Pulmonary artery endothelial cell (primary cell): ENCODE data around the gene UMPS. TPM values are rescaled to one million over a fixed set of nuclear protein-coding genes. Genes with fewer than 3 reads are reported as not detected.
"Not testable (repeated sequence)": the region's sequence is repeated elsewhere in the genome, so short reads cannot be mapped to it uniquely, and the experiment has no call there.

Experiments
- DNase-seq: peaks from one replicate; pipeline ENCODE4 v3.0.0-alpha.2; 2011; ENCODE audit warnings: low read depth, low spot score
- total RNA-seq: library from RNA; depleted of rRNA; stranded (reverse); fragments of >200 nt; gene quantifications from 2 replicates; pipeline ENCODE4 v1.2.3, GENCODE V29; 2014

Gene UMPS
- total RNA-seq, 1 donor from 2014 or later: 37.3 TPM

GRCh38 chr3:124707223-124707622 lies 23.0 kb upstream of the UMPS start:
- not testable (repeated sequence) for DNase-seq

- no peak for DNase-seq
Observed at GRCh38 chr3:124707656-124708062, 22.6 kb upstream of the UMPS start.

GRCh38 chr3:124714223-124714853 lies 15.9 kb upstream of the UMPS start:
- no peak for DNase-seq

- no peak for DNase-seq
Observed at GRCh38 chr3:124722589-124722988, 7.7 kb upstream of the UMPS start.

DNA sequence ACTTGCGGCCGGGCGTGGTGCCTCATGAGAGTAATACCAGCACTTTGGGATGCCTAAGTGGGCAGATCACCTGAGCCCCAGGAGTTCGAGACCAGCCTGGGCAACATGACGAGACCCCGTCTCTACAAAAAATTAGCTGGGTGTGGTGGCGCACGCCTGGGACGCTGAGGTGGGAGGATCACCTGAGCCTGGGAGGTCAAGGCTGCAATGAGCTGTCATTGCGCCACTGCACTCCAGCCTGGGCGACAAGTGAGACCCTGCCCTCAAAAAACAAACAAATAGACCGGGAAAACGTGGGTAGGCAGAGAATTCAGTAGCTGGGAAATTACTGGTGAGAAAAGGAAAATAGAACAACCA lies 667 bp downstream of the UMPS start:
- no peak for DNase-seq

DNA sequence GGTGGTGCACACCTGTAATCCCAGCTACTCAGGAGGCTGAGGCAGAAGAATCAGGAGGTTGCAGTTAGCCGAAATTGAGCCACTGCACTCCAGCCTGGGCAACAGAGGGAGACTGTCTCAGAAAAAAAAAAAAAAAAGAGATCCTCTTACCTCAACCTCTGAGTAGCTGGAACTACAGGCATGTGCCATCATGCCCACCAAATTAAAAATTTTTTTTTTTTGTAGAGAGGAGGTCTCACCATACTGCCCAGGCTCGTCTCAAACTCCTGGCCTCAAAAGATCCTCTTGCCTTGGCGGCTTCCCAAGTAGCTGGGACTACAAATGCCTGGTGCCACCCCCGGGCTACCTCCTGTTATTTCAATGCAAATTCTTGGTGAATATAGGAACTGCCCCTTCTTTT lies 1.5 kb downstream of the UMPS start:
- no peak for DNase-seq

DNA sequence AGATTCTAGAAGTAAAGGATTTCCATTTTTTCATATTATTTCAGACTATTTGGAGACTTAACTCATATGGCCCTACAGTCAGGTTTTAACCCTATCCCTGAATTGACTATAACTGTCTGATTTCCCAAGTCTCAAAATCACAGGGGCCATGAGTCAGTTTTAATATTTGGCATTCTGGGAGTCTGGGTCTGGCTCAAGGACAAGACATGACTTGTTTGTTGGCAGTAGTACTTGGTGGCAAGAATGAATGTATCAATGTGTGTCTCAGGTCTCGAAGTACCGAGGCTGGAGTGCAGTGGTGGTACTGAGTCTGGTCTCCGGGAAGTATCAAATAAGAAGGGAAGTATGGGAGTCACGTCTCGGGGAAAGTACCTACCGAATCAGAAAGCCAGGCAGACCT lies 10.8 kb downstream of the UMPS start:
- DNase-seq: no peak

- no peak for DNase-seq
Observed at GRCh38 chr3:124745756-124746155, 15.5 kb downstream of the UMPS start.

DNA sequence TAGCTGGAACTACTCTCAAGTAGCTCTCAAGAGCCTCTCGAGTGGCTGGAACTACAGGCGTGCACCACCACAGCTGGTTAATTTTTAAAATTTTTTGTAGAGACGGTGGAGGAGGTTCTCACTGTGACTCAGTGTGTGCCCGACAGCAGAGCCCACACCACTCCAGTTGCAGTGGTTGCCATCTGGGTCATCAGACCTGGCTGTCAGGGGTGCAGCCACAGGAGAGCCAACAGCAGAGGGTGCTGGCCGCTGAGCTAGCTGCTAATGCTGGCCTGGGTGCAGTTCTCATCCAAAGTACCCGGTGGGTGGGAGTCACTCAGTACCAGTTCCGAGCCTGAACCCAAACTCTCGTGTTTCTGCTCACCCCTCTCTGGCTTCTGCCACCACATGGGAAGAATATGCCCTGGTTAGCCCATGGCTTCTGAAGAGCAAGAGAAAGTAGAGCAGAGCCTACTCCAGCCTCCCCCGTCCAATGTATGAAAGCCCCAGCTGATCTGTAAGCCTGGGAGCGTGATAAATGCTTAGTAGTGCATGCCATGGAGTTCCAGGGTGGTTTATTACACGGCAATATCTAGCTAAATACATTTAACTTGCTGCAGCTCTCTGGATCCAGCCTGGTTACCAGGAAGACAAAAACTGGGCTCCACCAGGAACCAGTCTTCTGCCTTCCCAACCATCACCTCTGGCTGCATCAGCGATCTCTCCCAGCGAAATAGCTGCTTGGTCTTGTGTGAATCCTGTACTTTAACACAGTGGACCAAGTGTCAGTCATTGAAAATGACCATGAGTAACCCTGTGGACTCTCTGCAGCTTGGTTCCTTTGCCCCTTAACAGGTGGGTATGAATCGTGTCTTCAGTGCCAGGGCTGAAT lies 17.1 kb downstream of the UMPS start:
- DNase-seq: no peak

DNA sequence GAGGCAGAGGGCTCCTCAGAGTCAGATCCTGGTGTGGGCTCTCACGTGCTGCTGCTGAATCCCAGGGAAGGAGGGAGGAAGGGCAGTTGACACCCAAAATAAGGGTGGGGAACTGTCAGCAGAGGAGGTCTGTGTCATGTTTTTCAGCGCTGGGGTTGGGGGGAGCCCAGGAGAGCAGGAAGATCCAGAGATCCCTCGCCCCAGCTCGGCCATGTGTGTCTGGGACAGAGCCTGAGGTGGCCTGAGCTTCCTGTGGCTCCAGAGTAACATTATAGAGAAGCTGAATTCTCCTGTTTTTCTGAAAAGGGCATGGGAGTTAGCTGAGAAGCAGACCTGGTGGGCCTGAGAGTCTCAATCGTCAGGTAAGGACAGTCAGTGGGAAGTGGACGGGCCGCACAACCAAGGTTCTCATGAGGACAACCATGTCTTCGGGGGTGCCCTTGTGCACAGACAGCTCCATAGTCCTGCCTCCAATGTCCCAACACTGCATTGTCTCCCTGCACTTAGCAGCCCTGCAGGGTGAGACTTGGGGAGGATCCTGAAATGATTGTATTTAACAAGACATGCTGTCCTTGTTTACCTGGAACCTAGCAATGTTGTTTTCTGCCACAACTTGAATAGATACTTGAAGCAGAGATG lies 18.4 kb downstream of the UMPS start:
- no peak for DNase-seq

- DNase-seq: not testable (repeated sequence)
Observed at GRCh38 chr3:124749877-124750276, 19.6 kb downstream of the UMPS start.

- no peak for DNase-seq
Observed at GRCh38 chr3:124751501-124751900, 21.2 kb downstream of the UMPS start.

GRCh38 chr3:124752051-124752450 lies 21.8 kb downstream of the UMPS start:
- DNase-seq: no peak

DNA sequence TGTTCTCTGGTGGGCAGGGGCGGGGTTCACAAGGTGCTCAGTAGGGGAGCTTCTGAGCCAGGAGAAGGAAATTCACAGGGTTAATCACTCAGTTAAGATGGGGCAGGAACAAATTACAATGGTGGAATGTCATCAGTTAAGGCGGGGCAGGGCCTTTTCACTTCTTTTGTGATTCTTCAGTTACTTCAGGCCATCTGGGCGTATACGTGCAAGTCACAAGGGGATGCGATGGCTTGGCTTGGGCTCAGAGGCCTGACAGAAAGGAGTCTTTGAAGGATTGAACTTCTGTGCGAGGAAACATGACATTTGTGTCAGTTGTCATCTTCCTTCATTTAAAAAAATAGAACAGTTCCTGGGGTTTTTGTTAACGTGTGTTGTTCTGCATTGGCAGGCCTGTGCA lies 27.7 kb downstream of the UMPS start:
- DNase-seq: not testable (repeated sequence)

GRCh38 chr3:124758851-124759635 lies 28.8 kb downstream of the UMPS start:
- DNase-seq: no peak

DNA sequence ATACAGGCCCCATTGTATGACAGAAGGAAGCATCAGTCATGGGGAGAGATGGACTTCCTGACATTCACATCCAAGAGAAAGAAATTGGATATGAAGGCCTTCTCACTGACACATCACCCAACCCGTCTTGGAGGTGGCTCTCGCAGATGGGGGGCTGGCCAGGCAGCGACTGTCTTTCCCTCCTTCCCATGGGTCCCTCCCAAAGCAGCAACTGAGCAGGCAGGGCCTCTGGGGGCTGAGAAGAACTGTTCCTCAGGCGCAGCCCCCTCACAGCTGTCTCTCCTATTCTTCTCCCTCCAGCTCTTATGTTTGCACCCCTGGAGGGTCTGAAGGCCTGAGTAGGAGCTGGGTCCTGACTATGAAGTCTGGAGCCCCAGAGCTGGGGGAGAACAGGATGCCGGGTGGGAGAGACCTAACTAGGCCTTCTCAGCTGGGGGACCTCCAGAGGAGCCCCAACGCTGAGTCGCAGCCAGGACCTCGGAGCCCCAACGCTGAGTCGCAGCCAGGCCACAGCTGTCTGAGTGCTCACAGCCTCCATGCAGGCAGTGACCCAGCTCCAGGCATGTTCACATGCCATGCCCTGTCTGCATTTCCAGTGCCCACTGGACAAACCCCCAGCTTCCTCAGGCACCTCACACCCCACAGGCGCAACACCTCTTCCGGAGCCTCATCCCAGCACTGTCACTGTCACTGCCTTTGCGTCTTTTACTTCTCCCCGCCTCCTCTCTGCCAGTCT lies 29.6 kb downstream of the UMPS start:
- DNase-seq: no peak

DNA sequence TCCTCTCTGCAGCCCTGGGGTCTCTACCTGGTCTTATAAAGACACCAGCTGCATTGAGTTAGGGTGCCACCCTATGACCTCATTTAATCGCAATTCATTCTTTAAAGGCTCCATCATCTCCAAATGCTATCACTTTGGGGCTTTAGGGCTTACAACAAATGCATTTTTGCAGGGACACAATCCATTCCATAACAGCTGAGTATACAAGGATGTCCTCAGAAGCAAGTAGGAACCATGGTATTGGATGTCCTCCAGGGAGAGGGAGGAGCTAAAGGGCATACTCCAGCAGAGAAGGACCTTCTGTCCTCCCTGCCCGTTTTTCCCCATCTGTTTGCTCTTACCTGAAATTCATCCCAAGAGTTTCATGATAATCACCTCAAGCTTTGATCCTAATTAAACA lies 30.3 kb downstream of the UMPS start:
- no peak for DNase-seq

DNA sequence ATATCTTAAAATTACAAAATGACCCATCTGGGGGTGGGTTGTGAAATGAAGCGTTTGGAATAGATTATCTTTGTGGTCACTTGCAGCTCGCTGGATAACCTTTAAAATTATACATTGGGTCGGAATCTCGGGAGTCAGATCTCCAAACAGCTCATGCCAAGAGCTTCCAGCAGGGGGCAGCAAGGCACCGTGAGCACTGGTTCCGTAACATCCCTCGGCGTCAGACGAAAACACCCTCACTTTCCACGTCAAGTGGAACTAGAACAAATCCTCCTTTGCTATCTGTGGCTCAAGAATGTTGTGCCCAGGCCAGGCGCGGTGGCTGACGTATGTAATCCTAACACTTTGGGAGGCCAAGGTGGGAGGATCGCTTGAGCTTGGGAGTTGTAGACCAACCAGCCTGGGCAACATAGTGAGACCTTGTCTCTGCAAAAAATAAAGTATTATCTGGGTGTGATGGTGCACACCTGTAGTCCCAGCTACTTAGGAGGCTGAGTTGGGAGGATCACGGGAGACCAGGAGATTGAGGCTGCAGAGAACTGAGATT lies 31.1 kb downstream of the UMPS start:
- DNase-seq: peak; percentile 29

DNA sequence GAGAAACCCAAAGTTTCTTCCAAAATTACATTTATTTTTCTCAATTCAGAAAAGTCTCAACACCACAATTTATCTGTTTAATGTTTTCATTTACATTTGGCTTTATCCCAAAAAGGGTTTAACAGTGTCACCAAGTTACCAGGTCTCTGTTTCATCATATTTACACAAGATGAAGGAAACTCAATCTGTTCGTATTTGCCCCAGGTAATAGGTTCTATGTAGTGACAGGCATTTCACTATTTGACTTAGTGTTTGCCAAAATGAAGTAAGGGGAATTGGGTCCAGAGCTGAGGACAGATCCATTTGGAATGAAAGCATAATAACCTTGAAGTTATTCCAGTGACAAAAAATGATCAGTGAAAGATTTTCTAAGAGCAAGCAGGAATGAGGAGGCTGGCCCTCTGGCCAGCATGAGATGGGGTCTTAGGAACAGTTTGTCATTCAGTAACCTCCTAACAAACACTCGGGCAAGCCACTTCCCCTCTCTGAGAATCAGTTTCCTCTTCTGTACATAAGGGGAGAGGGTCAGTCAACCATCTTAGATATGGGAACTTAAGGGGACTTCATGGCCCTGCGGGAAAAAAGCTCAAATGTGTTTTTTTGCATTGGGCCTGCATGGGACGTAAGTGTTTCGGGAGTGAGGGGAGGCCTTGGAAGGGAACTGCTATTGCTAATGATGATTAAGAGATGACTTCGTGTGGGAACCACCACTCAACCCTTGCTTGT lies 31.8 kb downstream of the UMPS start:
- no peak for DNase-seq

DNA sequence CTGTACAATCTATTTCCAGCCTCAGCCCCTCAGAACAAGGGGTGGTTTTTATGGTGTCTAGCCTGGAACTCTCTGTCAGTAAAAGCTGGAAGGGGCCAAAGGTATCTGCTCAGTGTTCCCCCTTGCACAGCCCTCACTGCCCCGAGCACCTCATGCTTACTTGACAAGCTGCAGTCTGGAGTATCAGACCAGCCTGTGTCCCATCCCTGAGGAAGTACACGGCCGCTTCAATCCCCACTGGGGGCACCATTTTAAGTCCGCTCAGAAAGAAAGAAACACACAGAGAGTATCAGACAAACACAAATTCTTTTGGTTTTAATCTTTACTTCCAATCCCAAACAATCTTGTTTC lies 32.4 kb downstream of the UMPS start:
- DNase-seq: no peak
